GM23338 (cell line): ENCODE results near the gene MPRIP.

Source experiments
- EZH2 ChIP-seq: fragments of 200-600 bp; sonication (generic); IDR thresholded peaks from one replicate; pipeline ENCODE4 v1.8.0; 2017; ENCODE audit warnings: antibody characterized with exemption, mild to moderate bottlenecking, low read depth; ENCODE audit not compliant: unreplicated experiment
- EZH2phosphoT487 ChIP-seq: fragments of 200-600 bp; sonication (generic); IDR thresholded peaks from one replicate; pipeline ENCODE4 v1.8.1; 2018; ENCODE audit warnings: antibody characterized with exemption; ENCODE audit not compliant: unreplicated experiment
- ZNF331 ChIP-seq: fragments of 250-450 bp; sonication (Bioruptor Pico); IDR thresholded peaks from 2 replicates; pipeline ENCODE4 v1.5.0; 2020; ENCODE audit warnings: low read depth, mild to moderate bottlenecking, moderate library complexity
- TF ChIP-seq, protein P1 (sequence below), 2 experiments: fragments of 200-600 bp in 1 of 2; sonication (generic) in 1 of 2; conservative IDR thresholded peaks; 2 replicates each; pipeline versions ENCODE4 v1.5.1 to v1.6.1; 2016 to 2017; ENCODE audit warnings: antibody characterized with exemption in 2 of 2, low read depth in 2 of 2, mild to moderate bottlenecking in 2 of 2, moderate library complexity in 1 of 2
- TF ChIP-seq, protein P2 (sequence below): fragments of 250-450 bp; sonication (Bioruptor Pico); IDR thresholded peaks from 2 replicates; pipeline ENCODE4 v1.5.0; 2020; ENCODE audit warnings: mild to moderate bottlenecking, moderate library complexity

DNA sequence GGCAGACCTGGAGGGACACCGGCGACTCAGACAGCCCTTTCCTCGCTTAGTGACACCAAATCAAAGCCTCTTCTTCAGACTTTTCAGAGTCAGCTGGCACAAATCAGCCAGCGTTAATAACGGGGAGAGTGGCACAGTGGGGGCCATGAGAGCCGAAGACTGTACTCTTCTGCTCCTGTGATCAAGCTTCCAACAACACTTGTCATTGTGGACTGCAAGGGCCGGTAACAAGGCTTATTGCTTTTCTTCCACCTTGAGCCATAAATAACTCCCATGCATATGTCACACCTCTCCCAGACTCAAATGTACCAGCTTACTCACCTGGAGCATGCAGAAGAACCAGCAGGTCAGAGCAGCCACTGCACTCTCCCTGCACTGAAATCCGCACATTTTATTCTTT lies 181.9 kb downstream of the MPRIP start:
- TF ChIP-seq, protein P1, sequence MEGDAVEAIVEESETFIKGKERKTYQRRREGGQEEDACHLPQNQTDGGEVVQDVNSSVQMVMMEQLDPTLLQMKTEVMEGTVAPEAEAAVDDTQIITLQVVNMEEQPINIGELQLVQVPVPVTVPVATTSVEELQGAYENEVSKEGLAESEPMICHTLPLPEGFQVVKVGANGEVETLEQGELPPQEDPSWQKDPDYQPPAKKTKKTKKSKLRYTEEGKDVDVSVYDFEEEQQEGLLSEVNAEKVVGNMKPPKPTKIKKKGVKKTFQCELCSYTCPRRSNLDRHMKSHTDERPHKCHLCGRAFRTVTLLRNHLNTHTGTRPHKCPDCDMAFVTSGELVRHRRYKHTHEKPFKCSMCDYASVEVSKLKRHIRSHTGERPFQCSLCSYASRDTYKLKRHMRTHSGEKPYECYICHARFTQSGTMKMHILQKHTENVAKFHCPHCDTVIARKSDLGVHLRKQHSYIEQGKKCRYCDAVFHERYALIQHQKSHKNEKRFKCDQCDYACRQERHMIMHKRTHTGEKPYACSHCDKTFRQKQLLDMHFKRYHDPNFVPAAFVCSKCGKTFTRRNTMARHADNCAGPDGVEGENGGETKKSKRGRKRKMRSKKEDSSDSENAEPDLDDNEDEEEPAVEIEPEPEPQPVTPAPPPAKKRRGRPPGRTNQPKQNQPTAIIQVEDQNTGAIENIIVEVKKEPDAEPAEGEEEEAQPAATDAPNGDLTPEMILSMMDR (conservative IDR thresholded peaks at IDR 0.05; ENCODE audit: low read depth in 2 of 2) = no peak
- TF ChIP-seq EZH2 (no peak), ZNF331 (CRISPR knock-in tag) (no peak), EZH2phosphoT487 (no peak)
- TF ChIP-seq, protein P2, sequence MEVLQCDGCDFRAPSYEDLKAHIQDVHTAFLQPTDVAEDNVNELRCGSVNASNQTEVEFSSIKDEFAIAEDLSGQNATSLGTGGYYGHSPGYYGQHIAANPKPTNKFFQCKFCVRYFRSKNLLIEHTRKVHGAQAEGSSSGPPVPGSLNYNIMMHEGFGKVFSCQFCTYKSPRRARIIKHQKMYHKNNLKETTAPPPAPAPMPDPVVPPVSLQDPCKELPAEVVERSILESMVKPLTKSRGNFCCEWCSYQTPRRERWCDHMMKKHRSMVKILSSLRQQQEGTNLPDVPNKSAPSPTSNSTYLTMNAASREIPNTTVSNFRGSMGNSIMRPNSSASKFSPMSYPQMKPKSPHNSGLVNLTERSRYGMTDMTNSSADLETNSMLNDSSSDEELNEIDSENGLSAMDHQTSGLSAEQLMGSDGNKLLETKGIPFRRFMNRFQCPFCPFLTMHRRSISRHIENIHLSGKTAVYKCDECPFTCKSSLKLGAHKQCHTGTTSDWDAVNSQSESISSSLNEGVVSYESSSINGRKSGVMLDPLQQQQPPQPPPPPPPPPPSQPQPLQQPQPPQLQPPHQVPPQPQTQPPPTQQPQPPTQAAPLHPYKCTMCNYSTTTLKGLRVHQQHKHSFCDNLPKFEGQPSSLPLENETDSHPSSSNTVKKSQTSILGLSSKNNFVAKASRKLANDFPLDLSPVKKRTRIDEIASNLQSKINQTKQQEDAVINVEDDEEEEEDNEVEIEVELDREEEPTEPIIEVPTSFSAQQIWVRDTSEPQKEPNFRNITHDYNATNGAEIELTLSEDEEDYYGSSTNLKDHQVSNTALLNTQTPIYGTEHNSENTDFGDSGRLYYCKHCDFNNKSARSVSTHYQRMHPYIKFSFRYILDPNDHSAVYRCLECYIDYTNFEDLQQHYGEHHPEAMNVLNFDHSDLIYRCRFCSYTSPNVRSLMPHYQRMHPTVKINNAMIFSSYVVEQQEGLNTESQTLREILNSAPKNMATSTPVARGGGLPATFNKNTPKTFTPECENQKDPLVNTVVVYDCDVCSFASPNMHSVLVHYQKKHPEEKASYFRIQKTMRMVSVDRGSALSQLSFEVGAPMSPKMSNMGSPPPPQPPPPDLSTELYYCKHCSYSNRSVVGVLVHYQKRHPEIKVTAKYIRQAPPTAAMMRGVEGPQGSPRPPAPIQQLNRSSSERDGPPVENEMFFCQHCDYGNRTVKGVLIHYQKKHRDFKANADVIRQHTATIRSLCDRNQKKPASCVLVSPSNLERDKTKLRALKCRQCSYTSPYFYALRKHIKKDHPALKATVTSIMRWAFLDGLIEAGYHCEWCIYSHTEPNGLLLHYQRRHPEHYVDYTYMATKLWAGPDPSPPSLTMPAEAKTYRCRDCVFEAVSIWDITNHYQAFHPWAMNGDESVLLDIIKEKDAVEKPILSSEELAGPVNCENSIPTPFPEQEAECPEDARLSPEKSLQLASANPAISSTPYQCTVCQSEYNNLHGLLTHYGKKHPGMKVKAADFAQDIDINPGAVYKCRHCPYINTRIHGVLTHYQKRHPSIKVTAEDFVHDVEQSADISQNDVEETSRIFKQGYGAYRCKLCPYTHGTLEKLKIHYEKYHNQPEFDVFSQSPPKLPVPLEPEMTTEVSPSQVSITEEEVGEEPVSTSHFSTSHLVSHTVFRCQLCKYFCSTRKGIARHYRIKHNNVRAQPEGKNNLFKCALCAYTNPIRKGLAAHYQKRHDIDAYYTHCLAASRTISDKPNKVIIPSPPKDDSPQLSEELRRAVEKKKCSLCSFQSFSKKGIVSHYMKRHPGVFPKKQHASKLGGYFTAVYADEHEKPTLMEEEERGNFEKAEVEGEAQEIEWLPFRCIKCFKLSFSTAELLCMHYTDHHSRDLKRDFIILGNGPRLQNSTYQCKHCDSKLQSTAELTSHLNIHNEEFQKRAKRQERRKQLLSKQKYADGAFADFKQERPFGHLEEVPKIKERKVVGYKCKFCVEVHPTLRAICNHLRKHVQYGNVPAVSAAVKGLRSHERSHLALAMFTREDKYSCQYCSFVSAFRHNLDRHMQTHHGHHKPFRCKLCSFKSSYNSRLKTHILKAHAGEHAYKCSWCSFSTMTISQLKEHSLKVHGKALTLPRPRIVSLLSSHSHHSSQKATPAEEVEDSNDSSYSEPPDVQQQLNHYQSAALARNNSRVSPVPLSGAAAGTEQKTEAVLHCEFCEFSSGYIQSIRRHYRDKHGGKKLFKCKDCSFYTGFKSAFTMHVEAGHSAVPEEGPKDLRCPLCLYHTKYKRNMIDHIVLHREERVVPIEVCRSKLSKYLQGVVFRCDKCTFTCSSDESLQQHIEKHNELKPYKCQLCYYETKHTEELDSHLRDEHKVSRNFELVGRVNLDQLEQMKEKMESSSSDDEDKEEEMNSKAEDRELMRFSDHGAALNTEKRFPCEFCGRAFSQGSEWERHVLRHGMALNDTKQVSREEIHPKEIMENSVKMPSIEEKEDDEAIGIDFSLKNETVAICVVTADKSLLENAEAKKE (CRISPR knock-in tag) = no peak
